Ishikawa (cell line): ENCODE measurements around the gene SPATA31C1.

Experiments
- CEBPB ChIP-seq: IDR thresholded peaks from 2 replicates; pipeline ENCODE4 v1.6.1; 2012
- CREB1 ChIP-seq: IDR thresholded peaks from 2 replicates; pipeline ENCODE4 v1.6.1; 2012; ENCODE audit warnings: low read depth
- EP300 ChIP-seq: IDR thresholded peaks from 2 replicates; pipeline ENCODE4 v1.6.1; 2012; ENCODE audit warnings: borderline replicate concordance
- NFIC ChIP-seq: IDR thresholded peaks from 2 replicates; pipeline ENCODE4 v1.6.1; 2012
- RAD21 ChIP-seq: IDR thresholded peaks from 2 replicates; pipeline ENCODE4 v1.6.1; 2012; ENCODE audit warnings: low read depth
- TCF12 ChIP-seq: IDR thresholded peaks from 2 replicates; pipeline ENCODE4 v1.6.1; 2012; ENCODE audit warnings: low read depth
- TF ChIP-seq, protein P1 (sequence below): IDR thresholded peaks from 2 replicates; pipeline ENCODE4 v1.6.1; 2012
- TF ChIP-seq, protein P2 (sequence below): IDR thresholded peaks from 2 replicates; pipeline ENCODE4 v1.6.1; 2012; ENCODE audit warnings: low read depth, mild to moderate bottlenecking
- TF ChIP-seq, protein P3 (sequence below): IDR thresholded peaks from 2 replicates; pipeline ENCODE4 v1.6.1; 2012

- no peak for TF ChIP-seq CREB1
- TF ChIP-seq, protein P1, sequence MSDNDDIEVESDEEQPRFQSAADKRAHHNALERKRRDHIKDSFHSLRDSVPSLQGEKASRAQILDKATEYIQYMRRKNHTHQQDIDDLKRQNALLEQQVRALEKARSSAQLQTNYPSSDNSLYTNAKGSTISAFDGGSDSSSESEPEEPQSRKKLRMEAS, result no peak
- no peak for TF ChIP-seq EP300
- TF ChIP-seq, protein P2, sequence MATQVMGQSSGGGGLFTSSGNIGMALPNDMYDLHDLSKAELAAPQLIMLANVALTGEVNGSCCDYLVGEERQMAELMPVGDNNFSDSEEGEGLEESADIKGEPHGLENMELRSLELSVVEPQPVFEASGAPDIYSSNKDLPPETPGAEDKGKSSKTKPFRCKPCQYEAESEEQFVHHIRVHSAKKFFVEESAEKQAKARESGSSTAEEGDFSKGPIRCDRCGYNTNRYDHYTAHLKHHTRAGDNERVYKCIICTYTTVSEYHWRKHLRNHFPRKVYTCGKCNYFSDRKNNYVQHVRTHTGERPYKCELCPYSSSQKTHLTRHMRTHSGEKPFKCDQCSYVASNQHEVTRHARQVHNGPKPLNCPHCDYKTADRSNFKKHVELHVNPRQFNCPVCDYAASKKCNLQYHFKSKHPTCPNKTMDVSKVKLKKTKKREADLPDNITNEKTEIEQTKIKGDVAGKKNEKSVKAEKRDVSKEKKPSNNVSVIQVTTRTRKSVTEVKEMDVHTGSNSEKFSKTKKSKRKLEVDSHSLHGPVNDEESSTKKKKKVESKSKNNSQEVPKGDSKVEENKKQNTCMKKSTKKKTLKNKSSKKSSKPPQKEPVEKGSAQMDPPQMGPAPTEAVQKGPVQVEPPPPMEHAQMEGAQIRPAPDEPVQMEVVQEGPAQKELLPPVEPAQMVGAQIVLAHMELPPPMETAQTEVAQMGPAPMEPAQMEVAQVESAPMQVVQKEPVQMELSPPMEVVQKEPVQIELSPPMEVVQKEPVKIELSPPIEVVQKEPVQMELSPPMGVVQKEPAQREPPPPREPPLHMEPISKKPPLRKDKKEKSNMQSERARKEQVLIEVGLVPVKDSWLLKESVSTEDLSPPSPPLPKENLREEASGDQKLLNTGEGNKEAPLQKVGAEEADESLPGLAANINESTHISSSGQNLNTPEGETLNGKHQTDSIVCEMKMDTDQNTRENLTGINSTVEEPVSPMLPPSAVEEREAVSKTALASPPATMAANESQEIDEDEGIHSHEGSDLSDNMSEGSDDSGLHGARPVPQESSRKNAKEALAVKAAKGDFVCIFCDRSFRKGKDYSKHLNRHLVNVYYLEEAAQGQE, result no peak
- TF ChIP-seq, protein P3, sequence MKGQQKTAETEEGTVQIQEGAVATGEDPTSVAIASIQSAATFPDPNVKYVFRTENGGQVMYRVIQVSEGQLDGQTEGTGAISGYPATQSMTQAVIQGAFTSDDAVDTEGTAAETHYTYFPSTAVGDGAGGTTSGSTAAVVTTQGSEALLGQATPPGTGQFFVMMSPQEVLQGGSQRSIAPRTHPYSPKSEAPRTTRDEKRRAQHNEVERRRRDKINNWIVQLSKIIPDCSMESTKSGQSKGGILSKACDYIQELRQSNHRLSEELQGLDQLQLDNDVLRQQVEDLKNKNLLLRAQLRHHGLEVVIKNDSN, result no peak
- TF ChIP-seq RAD21, result no peak
- no peak for TF ChIP-seq CEBPB
- no peak for TF ChIP-seq TCF12
- no peak for TF ChIP-seq NFIC
Observed at GRCh38 chr9:87944096-87944495, 26.3 kb downstream of the SPATA31C1 start.
